Activated CD8-positive, alpha-beta memory T cell treated with anti-CD3 and anti-CD28 coated beads for 24 hours (primary cell): ENCODE data around the gene DRD5.
"Not testable (repeated sequence)": the region's sequence is repeated elsewhere in the genome, so short reads cannot be mapped to it uniquely, and the experiment has no call there.

Experiments
- DNase-seq: peaks from one replicate; pipeline ENCODE4 v3.0.0-alpha.2; 2020

DRD5 gene

DNA sequence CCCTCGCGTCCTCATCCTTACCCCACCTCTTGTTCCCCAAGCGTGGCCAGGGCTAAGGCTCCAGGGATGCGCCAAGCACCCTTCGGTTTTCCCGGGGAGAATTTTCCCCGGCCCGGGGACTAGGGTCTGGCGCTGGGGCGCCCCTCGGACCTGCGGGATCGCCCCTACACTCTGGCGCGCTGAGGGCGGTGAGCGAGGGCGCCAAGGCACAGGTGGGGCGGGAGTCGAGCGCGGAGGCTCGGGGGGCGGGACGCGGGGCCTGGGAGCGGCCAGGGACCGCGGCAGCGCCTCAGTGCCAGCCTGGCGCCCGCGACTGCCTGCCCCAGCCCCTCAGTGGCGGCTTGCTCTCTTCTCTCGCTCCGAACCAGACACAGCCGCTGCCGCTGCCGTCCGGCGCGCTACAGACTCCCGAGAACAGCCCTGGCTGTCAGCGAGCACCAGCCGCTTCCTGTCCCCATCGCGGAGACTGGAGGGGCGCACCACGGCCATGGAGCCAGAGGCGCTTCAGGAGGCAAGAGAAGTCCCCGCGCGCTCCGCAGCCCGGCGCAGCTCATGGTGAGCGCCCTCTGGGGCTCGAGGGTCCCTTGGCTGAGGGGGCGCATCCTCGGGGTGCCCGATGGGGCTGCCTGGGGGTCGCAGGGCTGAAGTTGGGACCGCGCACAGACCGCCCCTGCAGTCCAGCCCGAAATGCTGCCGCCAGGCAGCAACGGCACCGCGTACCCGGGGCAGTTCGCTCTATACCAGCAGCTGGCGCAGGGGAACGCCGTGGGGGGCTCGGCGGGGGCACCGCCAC lies at the start of gene DRD5:
DRD5 (plus strand) TSS at position 292 of the 793 bp plus-strand sequence; CDS start at position 688, 396 bp downstream.
- DNase-seq = no peak

GRCh38 chr4:9732256-9732655 lies 49.2 kb upstream of the DRD5 start:
- not testable (repeated sequence) for DNase-seq

DNA sequence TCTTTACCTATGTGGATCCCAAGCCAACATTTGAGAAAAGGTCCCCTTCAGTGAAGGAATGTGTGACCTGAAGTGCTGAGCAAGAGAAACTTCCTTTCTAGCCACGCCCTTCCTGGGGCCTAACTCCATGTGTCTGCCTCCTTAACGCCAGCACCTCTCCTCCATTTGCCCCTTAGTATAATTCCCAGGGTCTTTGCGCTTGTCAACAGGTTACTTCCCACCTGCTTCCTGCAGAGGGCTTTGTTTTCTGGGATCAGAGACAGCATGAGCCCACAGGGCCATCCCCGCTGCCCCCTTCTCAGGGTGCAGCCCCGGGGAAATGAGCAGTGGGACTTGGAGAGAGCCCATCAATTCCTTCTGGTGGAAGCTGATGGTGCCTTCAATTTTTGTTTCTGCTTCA lies 45.9 kb upstream of the DRD5 start:
- no peak for DNase-seq

- DNase-seq = not testable (repeated sequence)
These were observed 44.2 kb upstream of the DRD5 start for GRCh38 chr4:9737280-9737679.

- not testable (repeated sequence) for DNase-seq
These were observed 37.6 kb upstream of the DRD5 start for GRCh38 chr4:9743789-9744188.

GRCh38 chr4:9745782-9746181 lies 35.7 kb upstream of the DRD5 start:
- DNase-seq = no peak

DNA sequence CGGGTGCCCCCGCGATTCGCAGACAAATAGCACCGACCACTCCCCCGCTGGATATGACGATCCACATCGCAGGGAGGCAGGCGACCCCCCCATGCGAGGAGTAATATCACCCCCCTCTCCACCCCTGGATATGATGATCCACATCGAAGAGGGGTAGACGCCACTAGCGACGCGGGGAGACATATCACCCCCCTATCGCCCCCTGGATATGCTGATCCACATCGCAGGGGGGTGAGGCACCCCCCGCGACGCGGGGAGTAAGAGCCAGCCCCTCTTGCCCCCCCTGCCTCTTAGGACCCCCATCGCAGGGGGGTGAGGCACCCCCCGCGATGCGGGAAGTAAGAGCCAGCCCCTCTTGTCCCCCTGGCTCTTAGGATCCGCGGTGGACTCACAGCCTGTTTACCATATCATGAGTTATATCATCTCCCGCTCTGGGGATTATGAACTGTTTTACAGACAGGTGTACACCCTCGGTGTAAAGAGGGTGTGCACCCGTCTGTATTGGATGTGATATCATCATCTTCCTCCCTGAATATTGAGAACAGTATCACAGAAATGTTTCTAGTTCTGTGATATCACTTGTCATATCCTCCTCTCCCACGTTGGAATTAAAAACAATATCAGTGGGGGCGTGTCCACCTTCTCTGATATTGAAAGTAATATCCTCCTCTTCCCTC lies 22.7 kb upstream of the DRD5 start:
- no peak for DNase-seq

DNA sequence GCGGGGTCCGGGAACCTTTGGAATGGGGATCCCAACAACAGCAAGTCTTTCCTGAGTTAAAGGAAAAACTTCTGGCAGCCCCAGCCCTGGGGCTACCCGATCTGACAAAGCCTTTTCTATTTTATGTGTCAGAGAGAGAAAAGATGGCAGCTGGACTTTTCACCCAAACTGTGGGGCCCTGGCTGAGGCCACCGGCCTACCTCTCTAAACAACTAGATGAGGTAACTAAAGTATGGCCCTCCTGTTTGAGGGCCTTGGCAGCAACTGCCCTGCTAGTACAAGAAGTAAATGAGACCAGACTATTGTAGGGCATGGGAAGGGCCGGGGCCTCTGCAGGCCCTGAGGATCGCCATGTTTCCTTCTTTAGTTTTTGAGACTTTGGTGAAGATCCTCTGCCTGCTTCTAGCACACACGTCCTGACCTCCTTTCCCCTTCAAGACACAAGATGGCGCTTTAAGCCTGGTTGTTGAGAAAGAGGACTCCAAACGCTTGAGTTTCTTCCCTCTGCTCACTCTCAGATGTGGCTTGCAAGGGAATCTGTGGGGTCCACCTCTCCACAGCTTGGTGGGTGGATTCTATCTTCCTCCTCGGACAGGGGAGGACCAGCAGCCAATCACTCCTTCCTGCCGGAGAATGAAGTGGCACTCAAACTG lies 18.5 kb upstream of the DRD5 start:
- peak; percentile 60 for DNase-seq

DNA sequence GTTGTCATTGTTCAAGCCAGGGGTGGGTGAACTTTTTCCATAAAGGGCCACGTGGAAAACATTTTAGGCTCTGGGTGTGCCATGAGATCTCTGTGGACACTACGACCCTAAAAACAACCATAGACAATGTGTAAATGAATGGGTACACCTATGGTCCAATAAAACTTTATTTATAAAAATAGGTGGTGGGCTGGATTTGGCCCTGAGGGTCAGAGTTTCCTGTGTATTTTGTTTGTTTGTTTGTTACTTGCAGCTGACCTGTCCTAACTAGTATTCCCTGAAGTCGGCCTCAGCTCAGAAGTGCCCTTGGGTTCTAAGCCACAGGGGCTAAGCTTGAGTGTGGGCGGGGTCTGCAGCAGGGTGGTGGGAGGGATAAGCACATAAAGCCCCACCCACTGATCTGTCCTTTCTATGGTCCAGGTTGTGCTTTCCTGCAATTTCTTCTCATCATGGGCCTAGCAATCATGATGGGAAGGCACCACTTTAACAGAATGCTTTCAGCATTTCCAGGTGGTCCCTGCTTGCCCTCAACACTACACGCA lies 17.2 kb upstream of the DRD5 start:
- no peak for DNase-seq

- no peak for DNase-seq
These were observed 16.3 kb upstream of the DRD5 start for GRCh38 chr4:9765091-9765490.

DNA sequence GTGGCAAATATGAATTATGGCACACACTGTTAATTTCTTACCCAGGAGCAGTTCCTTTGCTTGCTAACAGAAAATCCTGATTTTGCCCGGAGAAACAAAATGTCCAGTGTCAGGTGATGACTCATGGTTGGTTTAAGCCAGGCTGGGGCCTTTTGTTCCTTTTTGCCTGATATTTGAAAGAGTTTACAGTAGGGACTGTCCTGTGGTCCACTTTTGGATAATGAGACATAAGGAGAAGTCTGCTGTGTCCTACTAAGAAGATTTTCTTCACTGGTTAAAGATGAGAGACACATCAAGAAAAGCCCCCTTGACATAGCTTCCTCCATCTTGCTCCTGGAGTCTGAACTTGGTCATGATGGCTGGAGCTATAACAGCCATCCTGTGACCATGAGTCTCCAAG lies 12.1 kb upstream of the DRD5 start:
- DNase-seq = no peak

GRCh38 chr4:9771034-9771433 lies 10.4 kb upstream of the DRD5 start:
- DNase-seq = no peak

GRCh38 chr4:9773471-9773870 lies 8.0 kb upstream of the DRD5 start:
- no peak for DNase-seq

DNA sequence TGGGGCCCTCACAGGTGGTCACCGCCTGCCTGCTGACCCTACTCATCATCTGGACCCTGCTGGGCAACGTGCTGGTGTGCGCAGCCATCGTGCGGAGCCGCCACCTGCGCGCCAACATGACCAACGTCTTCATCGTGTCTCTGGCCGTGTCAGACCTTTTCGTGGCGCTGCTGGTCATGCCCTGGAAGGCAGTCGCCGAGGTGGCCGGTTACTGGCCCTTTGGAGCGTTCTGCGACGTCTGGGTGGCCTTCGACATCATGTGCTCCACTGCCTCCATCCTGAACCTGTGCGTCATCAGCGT lies 652 bp downstream of the DRD5 start:
- DNase-seq = no peak

DNA sequence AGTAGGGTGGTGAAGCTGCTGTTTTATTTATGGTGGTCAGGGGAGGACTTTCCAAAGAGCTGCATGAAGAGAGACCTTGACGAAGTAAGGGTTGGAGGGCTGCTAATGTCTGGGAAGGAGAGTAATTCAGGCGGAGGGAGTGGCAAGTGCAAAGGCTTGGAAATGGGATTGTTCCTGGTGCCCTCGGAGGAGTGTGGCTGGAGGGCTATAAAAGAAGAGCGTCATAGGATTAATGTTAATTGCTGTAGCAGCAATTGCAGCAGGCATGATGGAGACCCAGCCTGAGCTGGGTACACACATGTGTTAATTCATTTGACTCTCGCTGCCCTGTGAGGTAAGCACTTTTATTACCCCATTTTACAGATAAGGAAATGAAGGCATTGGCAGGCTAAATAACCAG lies 4.5 kb downstream of the DRD5 start:
- DNase-seq = not testable (repeated sequence)

DNA sequence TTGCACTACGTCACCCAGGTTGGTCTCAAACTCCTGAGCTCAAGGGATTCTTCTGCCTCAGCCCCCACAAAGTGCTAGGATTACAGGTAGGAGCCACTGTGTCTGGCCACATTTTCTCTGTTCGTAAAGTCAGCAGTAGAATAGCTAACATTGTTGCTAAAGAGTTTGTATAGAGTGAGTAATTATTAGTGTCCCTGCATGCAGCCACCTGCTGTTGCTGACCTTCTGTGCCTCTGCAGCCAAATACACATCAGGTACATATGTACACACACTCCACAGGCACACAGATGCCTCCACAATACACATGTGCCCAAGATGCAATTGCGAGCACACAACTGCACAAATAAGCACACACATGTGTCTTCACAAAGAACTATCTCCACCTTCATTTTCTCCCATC lies 10.9 kb downstream of the DRD5 start:
- DNase-seq = no peak

DNA sequence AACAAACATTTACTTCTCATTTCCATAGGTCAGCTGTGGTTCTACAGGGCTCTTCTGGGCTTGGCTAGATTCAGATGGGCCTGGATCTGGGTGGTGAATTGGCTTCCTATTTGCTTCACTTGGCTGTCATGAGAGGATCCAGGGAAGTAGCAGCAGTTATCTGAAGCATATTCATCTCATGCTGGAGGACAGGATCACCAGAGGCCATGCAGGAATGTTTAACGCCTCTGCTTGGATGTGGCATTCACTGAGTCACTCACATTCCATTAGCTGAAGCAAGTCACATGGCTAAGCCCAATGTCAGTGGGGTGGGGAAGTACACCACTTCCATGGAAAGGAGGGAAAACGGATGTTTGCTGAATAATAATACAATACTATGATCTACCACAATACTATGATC lies 15.2 kb downstream of the DRD5 start:
- DNase-seq = not testable (repeated sequence)

- no peak for DNase-seq
These were observed 19.4 kb downstream of the DRD5 start for GRCh38 chr4:9800848-9801247.

GRCh38 chr4:9804918-9805317 lies 23.5 kb downstream of the DRD5 start:
- no peak for DNase-seq

- no peak for DNase-seq
These were observed 26.6 kb downstream of the DRD5 start for GRCh38 chr4:9808077-9808476.

DNA sequence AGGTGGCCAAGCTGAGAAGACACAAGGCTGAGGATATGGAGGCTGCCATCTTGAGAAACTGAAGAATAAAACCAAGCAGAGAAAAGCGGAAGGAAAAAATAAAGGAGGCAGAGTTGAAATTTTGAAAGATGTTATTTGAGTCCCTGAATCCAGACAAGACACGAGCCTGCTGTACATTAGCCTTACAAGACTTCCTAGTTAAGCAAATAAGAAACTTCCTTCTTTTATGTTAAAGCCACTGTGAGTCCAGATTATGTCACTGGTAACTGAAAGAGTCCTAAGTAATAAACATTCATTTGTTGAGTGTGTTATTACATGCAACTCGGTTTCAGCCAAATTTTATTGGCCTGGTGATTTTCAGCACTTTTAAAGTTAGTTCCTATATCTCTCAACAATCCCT lies 30.4 kb downstream of the DRD5 start:
- DNase-seq = no peak

GRCh38 chr4:9812501-9813340 lies 31.3 kb downstream of the DRD5 start:
- no peak for DNase-seq

GRCh38 chr4:9816285-9816684 lies 34.9 kb downstream of the DRD5 start:
- no peak for DNase-seq
